CD4-positive, alpha-beta T cell treated with Interleukin-15 for 1 hour (primary cell): Measurements from ENCODE around the gene MAGI1.

Experiments
- DNase-seq: peaks from one replicate; pipeline ENCODE4 v3.0.0-alpha.2; 2020

The MAGI1 gene

DNA sequence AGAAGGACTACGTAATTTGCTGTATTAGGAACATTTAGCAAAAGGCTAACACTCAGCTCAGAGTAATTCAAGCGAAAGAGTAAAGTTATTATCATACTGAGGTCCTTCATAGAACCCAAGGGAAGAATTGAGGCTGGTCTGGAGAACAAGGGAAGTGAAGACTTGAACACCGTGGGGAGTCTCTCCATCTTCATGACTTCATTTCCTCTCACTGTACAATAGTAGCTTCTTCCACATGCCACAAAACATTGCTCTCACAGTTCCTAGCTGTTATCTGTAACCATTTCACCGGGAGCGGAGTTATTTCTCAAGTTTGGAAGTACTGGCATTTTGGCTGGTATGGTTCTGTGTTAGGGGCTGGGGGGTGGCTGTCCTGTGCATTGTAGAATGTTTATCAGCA is 69.7 kb downstream of the MAGI1 start:
- no peak for DNase-seq

DNA sequence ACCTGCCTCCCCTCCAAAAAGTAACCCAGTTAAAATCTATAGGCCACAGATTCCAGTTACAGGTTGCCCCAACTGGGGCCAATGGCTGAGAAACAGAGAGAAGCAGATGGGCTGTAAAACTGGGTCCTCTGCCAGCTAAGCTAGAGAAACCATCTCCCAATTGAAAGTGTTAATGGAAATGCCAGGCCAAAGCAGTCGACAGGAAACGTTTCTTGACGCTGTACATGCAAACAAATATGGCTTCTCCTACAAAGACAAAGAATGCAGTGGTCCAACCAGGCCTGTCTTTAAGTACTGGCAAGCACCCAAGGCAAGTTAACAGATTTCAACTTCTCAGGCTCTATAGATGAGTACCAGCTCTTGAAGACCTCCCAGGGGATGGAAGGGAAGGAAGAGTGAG is 71.3 kb downstream of the MAGI1 start:
- no peak for DNase-seq

DNA sequence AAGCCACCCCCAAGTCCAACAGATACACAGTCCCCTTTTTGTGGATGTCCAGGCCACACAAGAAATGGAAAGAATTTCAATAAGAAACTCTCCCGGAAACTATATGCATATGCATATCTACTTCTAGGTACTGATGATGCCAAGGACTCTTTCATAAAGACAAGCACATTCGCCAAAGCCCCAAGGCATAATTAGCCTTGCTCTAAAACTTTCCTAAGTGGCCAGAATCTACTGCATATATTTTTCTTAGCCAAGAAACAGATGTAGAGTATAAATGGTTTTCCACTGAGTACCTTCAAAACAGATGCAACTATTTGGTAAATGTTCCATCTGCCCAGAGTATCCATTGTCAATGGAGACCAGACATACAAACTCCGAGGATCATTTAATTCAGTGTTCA is 73.9 kb downstream of the MAGI1 start:
- DNase-seq: no peak

DNA sequence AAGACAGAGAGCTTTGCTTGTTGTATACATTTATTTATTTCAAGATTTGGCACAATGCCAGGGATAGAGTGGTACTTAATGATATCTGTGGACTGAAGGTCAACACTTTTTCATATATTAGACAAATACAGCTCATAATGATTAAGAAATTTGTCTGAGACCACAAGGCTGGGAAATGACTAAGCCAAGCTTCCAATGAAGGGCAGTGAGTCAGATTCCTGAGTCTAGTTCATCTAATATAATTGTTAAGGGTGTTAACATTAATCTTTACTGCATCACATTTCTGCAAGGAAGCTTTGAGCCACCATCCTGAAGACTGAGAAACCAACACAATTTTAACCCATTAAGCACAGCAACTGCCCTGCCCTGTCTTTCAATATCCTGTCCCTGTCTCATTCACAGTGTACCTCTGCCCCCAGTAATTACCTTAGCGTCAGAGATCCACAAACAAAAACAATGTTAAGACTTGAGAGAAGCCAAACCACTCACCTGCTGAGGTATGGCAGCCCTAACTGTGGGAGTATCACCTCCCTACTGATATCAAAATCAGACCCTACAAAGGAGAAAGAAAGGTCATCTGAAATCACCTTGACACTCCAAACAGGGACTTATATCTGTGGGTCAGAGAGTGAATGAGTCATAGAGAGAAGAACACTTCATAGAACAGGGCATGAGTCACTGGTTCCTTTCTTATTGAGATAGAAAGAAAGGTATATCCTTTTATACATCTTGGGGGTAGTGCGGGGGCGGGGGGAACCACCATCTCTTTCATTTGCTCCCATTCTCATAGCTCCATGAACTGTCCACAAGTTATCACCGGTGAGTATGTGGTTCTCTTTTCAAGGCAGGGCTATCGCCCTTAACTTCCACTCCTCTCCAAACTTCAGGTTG is 74.7 kb downstream of the MAGI1 start:
- no peak for DNase-seq

DNA sequence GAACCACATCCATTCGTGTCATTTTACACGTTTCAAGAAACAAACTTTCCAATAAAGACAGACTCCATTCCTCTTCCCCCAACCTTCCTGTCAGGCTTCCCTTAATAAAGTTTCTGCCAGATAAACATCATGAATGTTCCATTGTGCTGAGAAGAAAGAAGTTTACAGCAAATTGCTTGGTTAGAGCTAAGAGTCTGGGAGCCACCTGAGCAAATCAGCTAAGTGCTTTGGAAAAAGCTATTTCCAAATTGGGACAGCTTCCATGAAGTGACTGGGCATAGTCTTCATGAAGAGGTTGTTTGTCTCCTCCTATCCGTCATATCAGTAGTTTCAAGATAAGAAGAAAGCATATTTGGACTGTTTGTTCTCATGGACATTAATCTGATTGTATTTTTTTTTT is 77.0 kb downstream of the MAGI1 start:
- no peak for DNase-seq

DNA sequence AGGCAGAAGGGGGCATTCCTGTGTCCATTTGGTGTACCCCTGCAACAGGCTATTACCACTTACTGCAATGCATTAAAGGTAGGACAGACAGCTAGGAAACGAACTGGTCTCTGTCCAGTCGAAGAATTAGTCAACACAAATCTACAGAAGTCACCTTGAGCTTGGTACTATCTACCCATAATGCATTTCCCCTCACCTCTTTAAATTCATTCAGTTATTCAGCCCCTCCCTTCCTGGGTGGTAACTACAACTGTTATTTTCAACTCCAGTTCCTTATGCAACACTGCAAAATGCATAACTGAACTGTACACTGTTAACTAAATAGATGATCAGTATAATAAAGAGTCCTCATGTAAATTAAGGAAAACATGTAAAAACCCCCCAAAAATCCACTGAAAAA is 77.6 kb downstream of the MAGI1 start:
- DNase-seq: no peak

DNA sequence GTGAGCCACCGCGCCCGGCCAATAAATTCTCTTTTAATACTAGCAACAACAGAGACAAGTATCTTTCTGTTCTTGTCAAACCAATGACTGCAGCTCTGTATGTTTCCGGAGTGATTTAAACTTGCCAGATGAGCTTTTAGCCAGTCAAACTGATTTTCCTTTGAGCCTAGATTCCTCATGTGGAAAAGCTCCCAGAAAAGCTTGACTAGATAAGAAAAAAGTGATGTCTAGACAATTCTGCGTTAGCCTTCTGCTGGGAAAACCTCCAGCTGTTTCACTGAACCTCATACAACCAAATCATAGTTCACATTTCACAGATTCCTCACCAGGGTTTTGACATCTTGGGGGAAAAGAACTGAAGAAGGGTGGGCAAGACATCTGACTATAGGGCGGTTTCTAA is 78.6 kb downstream of the MAGI1 start:
- no peak for DNase-seq

DNA sequence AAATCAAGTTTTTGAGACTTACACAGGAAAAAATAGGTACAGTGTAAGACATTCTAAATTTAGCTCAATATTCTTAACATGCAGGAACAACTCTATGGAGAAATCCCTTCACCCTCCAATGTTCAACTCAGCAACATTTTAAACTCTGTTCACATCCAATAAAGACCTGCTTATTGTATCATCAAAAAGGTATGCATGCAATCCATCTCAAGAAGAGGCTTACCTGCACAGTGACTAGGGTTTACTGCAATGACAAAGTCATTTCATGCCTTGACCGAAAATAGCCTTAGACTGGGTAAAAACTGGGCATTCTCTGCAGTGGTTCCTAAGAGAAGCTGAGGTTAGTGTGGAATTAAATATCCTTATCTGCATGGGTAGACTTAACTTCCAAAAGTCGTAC is 80.5 kb downstream of the MAGI1 start:
- DNase-seq: no peak

DNA sequence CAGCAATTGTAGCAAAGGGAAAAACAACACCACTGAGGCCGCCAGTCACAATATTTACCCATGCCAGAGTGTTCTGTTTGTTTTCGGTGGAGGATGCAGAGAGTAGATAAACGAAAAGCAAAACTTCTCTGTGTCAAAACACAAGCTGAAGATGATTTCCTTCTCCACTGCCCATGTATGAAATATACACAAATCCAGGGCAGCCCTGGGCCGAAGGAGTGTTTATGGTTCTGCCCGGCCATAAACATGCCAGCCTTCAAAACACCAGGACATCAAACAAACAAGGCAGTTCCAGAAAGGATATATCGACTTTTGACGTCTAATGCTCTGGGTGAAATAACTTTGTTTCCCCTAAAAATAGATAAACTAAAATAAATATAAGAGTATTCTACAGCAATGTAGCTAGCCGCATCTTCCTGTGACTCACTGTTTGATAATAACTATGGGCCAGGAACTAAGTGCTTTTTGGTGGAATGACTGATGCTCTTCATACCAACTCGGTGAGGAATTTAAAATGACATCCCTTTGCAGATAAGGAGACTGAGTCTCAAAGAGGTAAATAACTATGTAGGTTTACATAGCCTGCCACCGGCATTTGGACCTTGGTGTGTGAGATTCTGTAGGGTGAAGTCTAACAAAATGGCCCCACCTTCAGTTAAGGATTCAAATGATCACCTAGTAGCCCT is 82.8 kb downstream of the MAGI1 start:
- DNase-seq: no peak

DNA sequence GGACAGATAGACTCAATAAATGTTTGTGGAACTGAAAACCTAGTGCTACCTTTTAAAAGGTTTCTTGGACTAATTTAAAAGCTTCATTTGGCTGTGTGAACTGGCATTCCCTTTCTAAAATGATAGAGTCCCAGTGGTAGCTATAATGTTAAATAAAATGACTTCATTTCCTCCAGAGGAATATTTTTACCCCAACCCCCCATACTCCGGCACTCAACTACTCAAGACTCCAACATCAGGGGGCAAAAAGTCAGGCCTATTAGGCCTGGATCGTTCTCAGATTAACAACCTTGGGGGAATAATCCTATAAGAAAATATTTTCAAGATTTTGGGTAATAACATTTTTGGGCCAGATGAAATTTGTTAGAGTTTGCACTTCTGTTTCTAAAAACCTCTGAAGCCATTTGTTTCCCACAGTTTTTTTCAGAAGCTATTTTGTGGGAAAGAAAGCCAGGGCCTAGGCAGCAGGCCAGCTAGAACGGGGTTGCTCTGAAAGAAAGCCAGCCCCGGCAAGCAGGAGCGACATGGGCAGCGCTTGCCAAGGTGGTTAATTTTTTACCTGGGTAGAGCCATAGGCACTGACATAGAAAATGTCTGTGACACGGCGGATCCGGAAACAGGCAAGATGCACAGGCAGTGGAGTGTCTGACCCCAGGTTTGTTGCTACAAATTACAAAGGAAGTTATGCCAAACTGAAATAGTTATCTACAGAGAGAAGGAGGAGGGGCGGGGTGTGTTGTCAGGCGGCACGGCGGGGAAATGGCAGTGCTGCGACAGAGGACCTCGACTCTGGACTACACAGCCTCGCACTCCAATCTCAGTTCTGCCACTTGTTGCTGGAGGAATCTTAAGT is 84.6 kb downstream of the MAGI1 start:
- DNase-seq: no peak

DNA sequence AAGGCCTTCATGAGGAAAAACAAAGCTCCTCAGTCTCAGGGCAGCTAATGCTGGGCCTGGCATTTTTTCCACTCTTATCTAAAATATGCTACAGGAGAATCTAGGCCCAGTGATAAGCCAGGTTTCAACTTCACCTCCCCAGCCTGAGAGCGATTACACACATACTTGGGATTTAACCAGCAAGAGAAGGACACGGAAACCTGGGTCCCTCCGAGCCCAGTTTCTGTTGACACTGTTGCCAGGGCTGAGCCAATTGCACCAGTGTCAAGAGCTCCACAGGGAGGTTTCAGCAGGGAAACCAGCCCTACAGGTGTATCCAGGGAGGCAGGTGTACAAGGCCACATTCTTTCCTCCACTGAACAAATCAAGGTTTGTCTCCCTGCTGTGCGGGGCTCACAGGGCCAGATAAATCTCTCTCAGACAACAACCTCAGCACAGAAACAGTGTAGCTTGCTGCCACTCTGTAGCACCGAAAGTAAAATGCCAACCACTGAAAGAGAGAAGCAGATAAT is 85.4 kb downstream of the MAGI1 start:
- no peak for DNase-seq

DNA sequence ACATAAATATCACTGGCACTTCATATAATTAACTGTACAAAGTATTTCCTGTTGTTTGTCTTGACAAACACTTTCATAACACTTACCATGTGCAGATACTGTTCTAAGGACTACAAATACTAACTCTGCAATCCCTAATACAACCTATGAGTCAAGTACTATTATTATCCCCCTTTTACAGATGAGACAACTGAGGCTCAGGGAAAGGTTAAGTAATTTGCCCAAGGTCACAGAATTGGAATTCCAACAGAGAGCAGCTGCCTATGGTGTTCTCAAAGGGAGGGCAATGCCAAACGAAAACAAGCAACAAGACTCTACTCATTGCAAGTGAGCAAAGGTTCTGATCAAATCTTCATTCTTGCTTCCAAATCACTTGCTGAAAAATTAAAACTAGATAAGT is 85.9 kb downstream of the MAGI1 start:
- no peak for DNase-seq

DNA sequence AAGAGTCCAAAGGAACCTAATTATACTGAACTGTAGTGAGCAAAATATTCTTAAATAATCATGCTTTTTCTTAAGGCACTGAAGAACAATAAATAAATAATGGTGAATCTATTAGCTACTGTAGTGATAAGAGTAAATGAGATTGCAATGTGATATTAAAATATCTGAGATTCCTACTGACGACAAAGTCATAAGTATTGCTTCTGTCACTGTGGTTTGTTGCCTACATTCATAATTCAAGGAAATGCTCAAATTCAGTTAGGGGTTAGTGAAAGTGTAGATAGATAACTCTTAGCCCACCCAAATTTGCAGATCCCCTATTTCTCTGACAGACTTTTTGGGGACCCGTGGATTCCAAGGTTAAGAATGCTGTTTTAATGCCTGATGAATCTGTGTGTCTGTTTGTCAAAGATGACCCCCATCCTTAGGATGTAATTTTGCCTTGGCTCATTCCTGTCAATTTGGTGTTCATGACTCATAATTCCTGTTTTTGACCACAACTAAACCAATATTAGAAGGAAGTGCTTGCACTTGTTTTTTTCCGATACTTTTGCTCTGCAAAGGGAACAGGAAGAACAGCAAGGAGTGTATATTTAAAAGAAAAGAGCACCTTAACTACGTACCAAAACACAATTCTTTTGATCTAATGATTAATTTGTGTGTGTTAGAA is 86.7 kb downstream of the MAGI1 start:
- no peak for DNase-seq

DNA sequence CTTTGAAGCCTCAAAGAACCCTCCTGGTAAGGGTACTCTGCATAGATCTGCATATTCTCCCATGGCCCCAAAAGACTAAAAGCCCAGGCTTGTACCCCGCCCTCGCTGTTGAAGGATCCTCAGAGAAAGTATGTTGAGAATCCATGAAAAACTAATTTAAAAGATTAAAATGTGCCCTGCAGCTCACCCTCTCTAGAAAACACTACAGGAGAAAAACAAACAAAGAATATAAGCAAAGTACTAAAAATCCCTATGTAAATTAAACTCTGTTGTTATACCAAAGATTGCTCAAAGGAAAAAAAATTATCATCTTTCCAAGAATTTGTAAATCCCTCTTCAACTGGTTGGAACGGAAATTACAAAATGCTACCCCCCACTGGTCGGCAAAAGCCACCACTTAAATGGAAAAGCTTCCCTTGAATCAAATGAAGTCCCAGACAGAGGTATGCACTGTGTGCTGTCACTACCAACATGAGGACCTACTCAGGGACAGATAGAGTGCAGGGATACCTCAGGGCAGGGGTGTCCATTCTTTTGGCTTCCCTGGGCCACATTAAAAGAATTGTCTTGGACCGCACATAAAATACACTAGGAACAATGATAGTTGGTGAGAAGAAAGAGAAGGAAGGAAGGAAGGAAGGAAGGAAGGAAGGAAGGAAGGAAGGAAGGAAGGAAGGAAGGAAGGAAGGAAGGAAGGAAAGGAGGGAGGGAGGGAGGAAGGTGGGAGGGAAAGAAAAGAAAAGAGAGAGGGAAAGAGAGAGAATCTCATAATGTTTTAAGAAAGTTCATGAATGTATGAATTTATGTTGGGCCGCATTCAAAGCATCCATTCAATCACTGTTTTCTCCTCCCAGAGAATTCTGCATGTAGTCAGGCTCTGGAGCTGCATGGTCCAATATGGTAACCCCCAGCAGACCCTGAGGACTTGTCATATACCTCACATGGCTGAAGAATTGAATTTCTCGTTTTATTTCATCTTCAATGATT is 88.1 kb downstream of the MAGI1 start:
- no peak for DNase-seq

DNA sequence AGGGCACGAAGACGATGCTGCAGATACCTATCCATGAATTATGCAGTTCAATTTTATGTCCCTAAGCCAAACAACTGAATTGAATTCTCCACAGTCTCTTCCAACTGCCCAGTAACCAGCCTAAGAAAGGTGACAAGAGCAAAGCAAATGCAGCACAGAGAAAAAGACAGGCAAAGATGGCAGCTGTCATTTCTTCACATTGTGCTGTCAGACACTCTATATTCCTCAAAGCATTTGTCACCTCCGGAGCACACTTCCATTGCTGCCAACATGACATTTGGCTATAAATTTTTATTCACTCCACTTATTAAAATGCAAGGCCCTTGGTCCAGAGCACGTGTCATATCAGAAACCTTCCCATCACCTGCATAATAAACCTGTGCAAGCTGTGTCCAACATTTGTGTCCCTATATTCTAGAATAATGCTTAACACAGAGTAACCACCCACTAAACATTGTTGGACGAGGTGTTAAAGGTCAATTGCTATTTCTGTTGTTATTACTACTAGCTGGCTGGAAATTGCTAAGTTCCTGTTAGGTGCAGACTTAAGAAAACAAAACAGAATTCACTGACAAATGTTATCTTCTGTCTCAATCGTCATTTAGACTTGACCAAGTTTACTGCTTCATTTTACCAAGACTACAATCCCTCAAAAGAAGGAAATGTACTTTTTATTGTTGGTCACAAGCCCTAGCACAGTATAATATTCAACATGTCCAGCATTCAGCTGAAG is 89.7 kb downstream of the MAGI1 start:
- DNase-seq: no peak

DNA sequence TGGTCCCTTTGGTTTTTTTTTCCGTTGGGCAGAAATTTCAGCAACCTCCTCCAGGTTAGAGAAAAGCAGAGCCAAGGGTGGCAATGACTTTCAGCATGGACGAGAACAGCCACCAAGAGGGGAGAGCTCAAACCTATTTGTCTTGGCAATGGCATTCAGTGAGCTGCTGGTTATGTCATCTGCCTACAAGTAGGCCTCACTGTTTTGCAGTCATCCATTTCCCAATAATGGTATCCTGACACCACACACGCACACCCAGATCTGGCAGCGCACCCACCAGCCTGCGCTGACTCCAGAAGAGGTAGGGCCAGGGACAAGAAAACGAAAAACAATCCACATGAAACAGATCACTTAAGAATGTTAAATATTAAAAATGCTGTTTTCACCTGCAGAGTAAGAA is 92.3 kb downstream of the MAGI1 start:
- no peak for DNase-seq

DNA sequence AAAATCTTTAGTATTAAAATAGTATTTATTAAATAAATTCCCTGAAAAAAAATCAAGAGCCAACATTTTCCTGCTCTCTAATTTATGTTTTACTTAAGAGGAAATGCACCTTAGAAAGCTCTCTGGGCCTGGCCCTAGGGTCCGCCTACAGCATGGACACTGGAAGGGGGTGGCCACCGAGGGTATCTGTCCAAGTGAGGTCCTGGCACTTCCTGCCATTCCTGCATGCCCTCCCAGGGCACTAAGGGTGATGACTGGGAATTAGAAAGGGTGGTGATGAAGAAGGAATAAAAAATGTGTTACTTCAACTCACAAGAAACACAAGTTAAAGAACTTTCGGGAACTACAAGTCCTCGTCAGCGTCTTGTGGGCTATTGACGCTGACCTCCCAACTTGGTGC is 92.8 kb downstream of the MAGI1 start:
- no peak for DNase-seq

DNA sequence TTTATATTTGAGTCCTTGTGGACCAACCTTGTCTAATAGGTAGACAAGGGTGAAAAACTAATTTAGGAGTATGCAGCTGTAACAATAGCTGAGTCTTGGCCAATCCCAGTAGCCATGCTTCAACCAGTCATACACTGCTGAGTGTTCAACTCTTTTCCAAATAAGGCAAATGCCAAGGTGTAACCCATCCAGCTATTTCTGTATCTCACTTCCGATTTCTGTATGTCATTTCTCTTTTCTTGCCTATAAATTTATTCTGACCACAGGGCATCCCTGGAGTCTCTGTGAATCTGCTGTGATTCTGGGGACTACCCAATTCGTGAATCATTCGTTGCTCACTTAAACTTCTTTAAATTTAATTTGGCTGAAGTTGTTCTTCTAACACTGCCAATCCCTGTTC is 93.2 kb downstream of the MAGI1 start:
- DNase-seq: no peak

DNA sequence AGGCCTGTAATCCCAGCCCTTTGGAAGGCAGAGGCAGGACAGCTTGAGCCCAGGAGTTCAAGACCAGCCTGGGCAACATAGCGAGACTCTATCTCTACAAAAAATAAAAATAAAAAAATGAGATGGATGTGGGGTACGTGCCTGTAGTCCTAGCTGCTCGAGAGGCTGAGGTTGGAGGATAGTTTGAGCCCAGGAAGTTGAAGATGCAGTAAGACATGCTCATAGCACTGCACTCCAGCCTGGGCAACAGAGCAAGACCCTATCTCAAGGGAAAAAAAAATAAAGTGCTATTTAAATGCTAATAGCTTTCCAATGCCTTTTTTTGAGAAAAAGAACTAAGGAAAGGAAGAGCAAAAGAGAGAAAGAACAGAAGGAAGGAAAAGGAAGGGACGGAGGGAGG is 94.5 kb downstream of the MAGI1 start:
- no peak for DNase-seq

DNA sequence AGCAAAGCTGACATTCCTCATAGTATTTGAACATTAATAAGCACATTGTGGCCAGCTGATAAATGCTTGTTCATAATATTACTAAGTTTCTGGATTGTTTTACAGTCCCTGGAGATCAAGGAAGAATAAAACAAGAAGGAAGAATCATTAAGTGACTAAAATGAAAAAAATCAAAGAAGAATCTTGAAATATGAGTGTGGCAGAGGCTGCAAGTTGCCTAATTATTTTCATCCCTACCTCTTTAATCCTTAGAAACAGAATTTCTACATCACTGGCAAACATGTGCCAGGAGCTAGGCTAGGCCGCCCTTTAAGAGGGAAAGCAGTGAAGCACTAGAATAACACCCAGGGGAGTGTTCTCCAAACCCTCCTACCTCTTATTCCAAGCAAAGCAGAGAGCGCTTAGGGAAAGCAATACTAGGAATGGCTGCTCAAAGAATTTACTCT is 98.9 kb downstream of the MAGI1 start:
- DNase-seq: no peak

DNA sequence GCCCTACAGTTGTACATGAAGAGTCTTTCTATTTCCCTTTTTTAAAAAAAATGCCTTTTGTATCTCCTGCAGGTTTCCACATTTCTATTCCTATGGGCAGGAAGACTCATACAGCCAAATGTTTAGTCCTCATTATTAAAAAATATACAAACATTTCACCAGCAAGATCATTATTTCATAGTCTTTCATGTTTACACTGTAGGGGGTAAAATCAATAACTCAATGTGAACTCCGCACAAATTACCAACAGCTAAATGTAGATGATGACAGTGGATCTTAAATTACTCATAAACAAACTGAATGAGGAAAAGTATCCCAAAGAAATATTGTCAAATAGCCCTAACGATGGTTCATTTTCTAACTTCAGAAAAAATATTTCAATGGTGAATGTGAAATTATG is 99.5 kb downstream of the MAGI1 start:
- no peak for DNase-seq
